ENCODE measurements around the gene KLHDC8B.

KLHDC8B gene

GRCh38 chr3:49199239-49199899 lies 28.0 kb downstream of the KLHDC8B start:
- TF ChIP-seq CTCF (IDR thresholded peaks at IDR 0.05): no peak

DNA sequence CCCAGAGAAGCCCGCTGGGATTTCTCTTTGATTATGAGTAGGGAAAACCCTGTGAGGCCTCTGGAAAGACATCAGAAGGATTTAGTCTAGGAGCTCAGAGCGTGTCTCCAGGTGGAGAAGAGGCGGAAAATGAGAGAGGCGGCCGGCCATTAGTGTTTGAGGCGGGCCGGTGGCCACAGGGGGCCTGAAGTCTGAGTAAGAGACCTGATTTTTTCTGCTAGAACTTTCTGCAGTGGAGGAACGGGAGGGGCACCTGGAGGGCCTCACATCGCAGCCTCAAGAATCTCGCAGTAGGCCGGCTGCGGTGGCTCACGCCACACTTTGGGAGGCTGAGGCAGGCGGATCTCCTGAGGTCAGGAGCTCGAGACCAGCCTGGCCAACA lies 28.5 kb downstream of the KLHDC8B start:
- no peak for TF ChIP-seq CTCF (IDR thresholded peaks at IDR 0.05)

DNA sequence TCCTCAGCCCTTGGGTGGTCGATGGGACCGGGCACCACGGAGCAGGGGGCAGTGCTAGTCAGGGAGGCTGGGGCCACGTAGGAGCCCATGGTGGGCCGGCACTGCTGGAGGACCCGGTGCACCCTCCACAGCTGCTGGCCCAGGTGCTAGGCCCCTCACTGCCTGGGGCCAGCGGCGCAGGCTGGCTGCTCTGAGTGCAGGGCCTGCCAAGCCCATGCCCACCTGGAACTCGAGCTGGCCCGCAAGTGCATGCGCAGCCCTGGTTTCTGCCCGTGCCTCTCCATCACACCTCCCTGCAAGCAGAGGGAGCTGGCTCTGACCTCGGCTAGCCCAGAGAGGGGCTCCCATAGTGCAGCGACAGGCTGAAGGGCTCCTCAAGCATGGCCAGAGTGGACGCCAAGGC lies 42.1 kb downstream of the KLHDC8B start:
- no peak for TF ChIP-seq CTCF (IDR thresholded peaks at IDR 0.05)

- no peak for TF ChIP-seq CTCF (IDR thresholded peaks at IDR 0.05)
Measured at GRCh38 chr3:49213998-49214397, 42.6 kb downstream of the KLHDC8B start.

DNA sequence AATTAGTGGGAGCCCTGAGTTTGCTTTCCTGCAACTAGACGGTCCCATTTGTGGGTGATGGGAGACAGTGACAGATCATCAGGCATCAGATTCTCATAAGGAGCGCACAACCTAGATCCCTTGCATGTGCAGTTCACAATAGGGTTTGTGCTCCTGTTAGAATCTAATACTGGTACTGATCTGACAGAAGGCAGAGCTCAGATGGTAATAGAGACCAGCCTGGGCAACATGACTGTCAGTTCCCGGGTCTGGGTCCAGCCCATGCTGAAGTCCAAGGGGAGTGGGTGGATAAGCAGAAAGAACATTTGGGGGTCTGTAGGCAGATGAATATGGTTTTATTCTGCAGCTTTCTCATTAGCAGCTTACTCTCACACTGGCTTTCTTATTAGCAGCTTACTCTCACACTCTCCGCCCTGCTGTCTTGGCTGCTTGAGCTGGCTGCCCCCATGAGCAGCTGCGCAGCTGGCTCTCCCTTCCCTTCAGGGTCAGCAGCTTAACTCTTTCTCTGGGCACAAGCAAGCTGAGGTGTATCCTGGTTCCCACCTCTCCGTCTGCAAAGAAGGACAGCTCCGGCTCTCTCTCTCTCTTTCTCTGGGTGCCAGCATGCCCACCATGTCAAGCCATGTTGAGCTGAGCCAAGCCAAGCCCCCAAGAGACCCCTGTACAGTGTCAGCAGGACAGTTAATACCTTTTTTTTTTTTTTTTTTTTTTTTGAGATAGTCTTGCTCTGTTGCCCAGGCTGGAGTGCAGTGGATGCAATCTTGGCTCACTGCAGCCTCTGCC lies 46.5 kb downstream of the KLHDC8B start:
- TF ChIP-seq CTCF (IDR thresholded peaks at IDR 0.05): no peak

GRCh38 chr3:49219132-49219531 lies 47.7 kb downstream of the KLHDC8B start:
- TF ChIP-seq CTCF (IDR thresholded peaks at IDR 0.05): no peak

GRCh38 chr3:49222002-49222401 lies 50.6 kb downstream of the KLHDC8B start:
- no peak for TF ChIP-seq CTCF (IDR thresholded peaks at IDR 0.05)
